HTERT RPE-1 (cell line): Measurements from ENCODE around the gene POLDIP3.
"Not testable (repeated sequence)": the region's sequence is repeated elsewhere in the genome, so short reads cannot be mapped to it uniquely, and the experiment has no call there.

Experiments
- in situ Hi-C: fragments of 300-500 bp; cut with MboI; formaldehyde crosslinking; loops from 4 replicates; pipeline ENCODE4 v1.14.3; 2020; ENCODE audit warnings: low sequenced_read_pairs

POLDIP3 gene

DNA sequence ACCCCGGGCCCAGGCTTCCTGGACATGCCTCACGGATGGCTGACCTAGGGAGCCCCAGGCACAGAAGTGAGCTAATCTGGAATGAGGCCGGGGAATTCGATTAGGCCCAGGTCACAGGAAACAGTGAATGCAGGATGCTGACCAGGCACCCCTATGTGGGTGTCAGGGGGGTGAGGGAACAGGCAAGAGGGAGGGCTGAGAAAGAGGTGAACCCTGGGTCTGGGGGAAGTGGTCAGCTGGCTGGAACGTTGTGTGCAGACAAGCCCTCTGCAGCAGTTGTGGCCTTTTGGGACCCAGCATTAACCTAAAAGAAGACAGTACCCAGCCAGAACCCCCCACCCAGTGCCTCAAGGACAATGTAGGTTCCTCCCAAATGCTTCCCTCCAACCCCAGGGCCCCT is 52.8 kb downstream of the POLDIP3 start:
- in situ Hi-C loops, result no loop called here

DNA sequence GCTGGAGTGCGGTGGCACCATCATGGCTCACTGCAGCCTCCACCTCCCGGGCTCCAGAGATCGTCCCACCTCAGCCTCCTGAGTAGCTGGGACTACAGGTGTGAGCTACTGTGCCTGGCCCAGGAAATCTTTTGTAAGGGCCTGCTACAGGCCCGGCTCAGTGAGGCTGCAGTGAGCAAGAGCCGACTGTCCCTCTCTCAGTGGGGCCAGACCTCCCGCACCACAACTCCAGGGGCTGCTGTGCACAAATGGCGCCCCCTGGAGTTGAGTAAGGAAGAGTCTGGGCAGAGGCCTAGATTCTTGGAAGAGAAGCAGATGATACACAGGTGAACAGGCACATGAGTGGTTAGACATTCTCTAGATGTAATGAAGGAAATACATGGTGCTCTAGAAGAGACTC is 53.9 kb downstream of the POLDIP3 start:
- in situ Hi-C loops, result no loop called here

DNA sequence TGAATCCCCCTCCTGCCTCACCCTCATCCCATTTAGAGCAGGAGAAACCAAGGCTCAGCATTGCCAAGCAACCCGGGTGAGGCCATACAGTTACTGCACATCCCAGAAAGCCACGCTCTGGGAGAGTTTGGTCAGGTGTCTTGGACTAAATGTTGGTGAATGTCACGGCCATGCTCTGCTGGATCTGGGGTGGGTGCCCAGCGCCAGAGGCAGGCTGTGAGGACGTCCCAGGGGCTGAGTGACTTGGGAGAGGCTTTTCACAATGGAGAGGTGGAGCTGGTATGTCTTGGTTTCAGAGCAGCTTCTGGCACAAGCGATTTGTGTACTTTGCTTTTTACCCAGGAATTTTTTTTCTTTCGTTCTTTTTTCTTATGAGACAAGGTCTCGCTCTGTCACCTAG is 54.3 kb downstream of the POLDIP3 start:
- in situ Hi-C loops, result no loop called here

DNA sequence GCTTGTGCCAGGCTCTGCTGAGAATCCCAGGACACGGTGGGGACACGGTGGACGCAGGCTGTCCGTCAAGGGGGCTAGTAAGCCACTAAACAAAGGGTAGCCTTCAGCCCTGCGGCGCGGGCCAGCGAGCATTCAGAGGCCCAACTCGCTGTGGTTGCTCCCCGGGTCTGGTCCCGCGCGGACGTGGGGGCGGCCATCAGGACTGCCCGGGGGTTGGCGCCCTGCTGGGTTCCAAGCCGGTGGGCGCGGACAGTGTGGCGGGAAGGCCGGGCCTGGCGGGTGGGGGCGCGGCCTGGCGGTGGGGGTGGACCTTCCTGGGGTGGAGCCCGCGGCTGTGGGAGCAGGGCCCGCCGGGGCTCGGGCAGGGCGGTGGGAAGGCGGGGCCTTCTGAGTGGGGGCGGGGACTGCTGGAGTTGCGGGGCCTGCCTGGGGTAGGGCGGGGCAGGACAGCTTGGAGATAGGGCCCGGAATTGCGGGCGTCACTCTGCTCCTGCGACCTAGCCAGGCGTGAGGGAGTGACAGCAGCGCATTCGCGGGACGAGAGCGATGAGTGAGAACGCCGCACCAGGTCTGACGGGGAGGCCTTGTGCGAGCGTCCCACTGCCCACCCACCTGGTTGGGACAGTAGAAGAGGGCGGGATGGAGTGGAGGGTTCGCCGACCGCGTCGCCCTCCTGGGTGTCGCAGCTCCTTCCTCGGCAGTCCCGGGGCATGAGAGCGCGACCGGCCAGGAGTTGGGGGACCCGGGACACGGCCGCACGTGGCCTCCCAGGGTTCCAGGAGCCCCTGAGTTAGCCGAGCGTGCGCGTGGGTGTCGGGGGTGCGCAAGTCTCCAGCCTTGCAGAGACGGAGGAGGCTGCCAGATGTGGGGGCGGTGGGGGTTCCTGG is 61.0 kb downstream of the POLDIP3 start, which contains the start of gene SERHL2:
Gene SERHL2, plus strand, starts transcription at position 482 of the 887 bp plus-strand sequence. Its CDS starts 65 bp downstream, at position 547.
- in situ Hi-C loops, result no loop called here

DNA sequence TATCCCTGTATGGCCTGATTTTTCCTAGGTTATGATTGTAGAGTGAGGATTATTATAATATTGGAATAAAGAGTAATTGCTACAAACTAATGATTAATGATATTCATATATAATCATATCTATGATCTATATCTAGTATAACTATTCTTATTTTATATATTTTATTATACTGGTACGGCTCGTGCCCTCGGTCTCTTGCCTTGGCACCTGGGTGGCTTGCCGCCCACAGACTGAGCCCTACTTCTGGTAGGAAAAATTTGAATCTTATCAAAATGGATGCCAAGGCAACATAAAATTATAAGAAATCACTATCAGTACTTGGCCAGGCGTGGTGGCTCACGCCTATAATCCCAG is 62.4 kb downstream of the POLDIP3 start:
- in situ Hi-C loops, result not testable (repeated sequence)

GRCh38 chr22:42549331-42550060 is 65.2 kb downstream of the POLDIP3 start:
- in situ Hi-C loops, result no loop called here

GRCh38 chr22:42548597-42549330 is 65.9 kb downstream of the POLDIP3 start:
- in situ Hi-C loops, result no loop called here

GRCh38 chr22:42548126-42548525 is 66.6 kb downstream of the POLDIP3 start:
- in situ Hi-C loops, result not testable (repeated sequence)

- in situ Hi-C loops, result no loop called here
These were observed 67.1 kb downstream of the POLDIP3 start for GRCh38 chr22:42547562-42547961.

DNA sequence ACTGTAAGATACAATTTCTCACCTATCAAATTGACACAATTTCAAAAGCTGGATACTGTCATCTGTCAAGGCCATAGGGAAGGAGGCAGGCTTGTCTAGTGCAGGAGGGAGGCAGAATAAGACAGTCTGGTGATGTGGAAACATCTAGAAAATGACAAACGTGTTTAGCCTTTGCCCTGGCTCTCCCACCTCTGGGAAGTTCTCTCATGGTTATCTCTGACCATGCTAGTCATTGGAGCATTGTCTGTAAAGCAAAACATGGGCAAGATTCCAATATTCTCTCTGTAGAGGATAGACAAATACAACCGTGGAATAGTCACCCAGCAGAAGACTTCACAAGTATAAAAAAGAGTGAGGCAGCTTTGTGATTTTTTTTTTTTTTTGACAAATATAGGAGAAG is 70.0 kb downstream of the POLDIP3 start:
- in situ Hi-C loops, result no loop called here

- in situ Hi-C loops, result not testable (repeated sequence)
These were observed 75.4 kb downstream of the POLDIP3 start for GRCh38 chr22:42539236-42539771.

DNA sequence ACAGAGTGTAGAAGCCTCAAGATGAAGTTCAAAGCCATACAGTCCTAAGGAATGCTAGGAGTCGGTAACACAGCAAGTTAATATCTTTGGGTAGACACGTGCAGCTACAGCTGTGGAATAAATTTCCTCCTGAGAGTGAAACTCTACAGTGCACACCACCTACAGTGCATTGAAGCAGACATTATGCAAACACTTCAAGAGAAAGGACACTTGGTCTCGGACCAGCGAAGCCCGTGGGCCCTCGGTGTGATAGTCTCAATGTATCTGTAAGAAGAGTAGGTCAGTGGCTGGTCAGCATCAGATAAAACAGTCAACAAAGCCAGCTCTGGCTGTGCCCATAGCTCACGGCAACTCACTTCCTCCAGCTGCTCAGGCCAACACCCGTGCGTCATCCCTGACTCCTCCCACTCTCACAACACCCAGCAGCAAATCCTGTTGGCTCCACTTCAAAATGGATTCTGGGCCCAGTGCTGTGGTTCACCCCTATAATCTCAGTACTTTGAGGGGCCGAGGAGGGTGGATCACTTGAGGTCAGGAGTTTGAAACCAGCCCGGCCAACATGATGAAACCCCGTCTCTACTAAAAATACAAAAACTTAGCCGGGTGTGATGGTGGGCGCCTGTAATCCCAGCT is 77.4 kb downstream of the POLDIP3 start:
- in situ Hi-C loops, result not testable (repeated sequence)

DNA sequence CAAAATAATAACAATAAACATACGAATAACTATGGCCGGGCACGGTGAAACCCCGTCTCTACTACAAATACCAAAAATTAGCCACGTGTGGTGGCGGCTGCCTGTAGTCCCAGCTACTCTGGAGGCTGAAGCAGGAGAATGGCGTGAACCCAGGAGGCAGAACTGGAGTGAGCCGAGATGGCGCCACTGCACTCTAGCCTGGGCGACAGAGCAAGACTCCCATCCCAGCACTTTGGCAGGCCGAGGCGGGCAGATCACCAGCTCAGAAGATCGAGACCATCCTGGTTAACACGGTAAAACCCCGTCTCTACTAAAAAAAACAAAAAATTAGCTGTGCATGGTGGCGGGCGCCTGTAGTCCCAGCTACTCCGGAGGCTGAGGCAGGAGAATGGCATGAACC is 78.0 kb downstream of the POLDIP3 start:
- in situ Hi-C loops, result not testable (repeated sequence)

- in situ Hi-C loops, result no loop called here
These were observed 78.5 kb downstream of the POLDIP3 start for GRCh38 chr22:42536166-42536565.

- in situ Hi-C loops, result not testable (repeated sequence)
These were observed 79.5 kb downstream of the POLDIP3 start for GRCh38 chr22:42535082-42535731.
